DND-41 (cell line): ENCODE results near the gene CDK13.

Experiments used
- ATAC-seq: fragments of 200-7000 bp; cut with Tn5 transposase; 3 replicates; pipeline ENCODE4 v1.9.1; 2021; ENCODE audit warnings: low read depth; ENCODE audit not compliant: insufficient read depth
- DNase-seq: peaks from one replicate; pipeline ENCODE4 v3.0.0-alpha.2; 2020
- H2AFZ ChIP-seq: 2 replicates; pipeline ENCODE4 v1.6.0; 2012; ENCODE audit warnings: low read depth, low read length
- H3K27ac ChIP-seq: 2 replicates; pipeline ENCODE4 v1.5.1; 2012; ENCODE audit warnings: low read length, inconsistent platforms
- H3K27me3 ChIP-seq: fragments of 200-600 bp; sonication (generic); 2 replicates; pipeline ENCODE4 v1.6.0; 2012; ENCODE audit warnings: low read length, mild to moderate bottlenecking, inconsistent platforms; ENCODE audit not compliant: insufficient read depth, poor library complexity
- H3K36me3 ChIP-seq: 2 replicates; pipeline ENCODE4 v1.5.1; 2012; ENCODE audit warnings: low read length, inconsistent platforms; ENCODE audit not compliant: insufficient read depth
- H3K4me1 ChIP-seq: 2 replicates; pipeline ENCODE4 v1.5.1; 2012; ENCODE audit warnings: mild to moderate bottlenecking, low read length; ENCODE audit not compliant: insufficient read depth
- H3K4me2 ChIP-seq: 2 replicates; pipeline ENCODE4 v1.6.0; 2012; ENCODE audit warnings: mild to moderate bottlenecking, moderate library complexity, low read length, inconsistent platforms; ENCODE audit not compliant: insufficient read depth
- H3K4me3 ChIP-seq, 2 experiments: fragments of 200-600 bp in 1 of 2; shearing (Covaris generic) in 1 of 2; 2 replicates each; pipeline ENCODE4 v1.5.1; 2012 to 2016; ENCODE audit warnings: inconsistent platforms in 2 of 2, low read length in 2 of 2, mild to moderate bottlenecking in 2 of 2, low read depth in 1 of 2, moderate library complexity in 1 of 2
- H3K79me2 ChIP-seq: 2 replicates; pipeline ENCODE4 v1.6.0; 2012; ENCODE audit warnings: low read length, inconsistent platforms; ENCODE audit not compliant: insufficient read depth
- H3K9ac ChIP-seq: 2 replicates; pipeline ENCODE4 v1.6.0; 2012; ENCODE audit warnings: low read depth, mild to moderate bottlenecking, inconsistent platforms, low read length, moderate library complexity
- H3K9me3 ChIP-seq: 2 replicates; pipeline ENCODE4 v1.5.1; 2012; ENCODE audit warnings: low read length, moderate library complexity, mild to moderate bottlenecking, inconsistent platforms; ENCODE audit not compliant: insufficient read depth, severe bottlenecking
- H4K20me1 ChIP-seq: 2 replicates; pipeline ENCODE4 v1.6.0; 2012; ENCODE audit warnings: low read length; ENCODE audit not compliant: insufficient read depth
- CTCF ChIP-seq: IDR thresholded peaks from 2 replicates; pipeline ENCODE4 v1.5.1; 2012; ENCODE audit warnings: borderline replicate concordance, low read length, moderate library complexity, mild to moderate bottlenecking; ENCODE audit not compliant: poor library complexity, severe bottlenecking; ENCODE audit errors: extremely low read depth
- EZH2 ChIP-seq: IDR thresholded peaks from 3 replicates; pipeline ENCODE4 v1.6.1; 2012; ENCODE audit warnings: borderline replicate concordance, low read depth, mild to moderate bottlenecking, moderate library complexity, low read length, inconsistent platforms; ENCODE audit not compliant: severe bottlenecking

CDK13 gene

GRCh38 chr7:39967406-39968161 lies 17.5 kb downstream of the CDK13 start:
- Histone ChIP-seq H3K27ac (no peak overlapping the region), H3K36me3 (no peaks in the 10 kb centered on the region), H3K4me2 (no peak overlapping the region), H3K79me2 (peaks cover 82% of the 10 kb centered on the region), H4K20me1 (peaks cover 45% of the 10 kb centered on the region), H3K4me3 (no peak overlapping the region), H3K9me3 (no peaks in the 10 kb centered on the region), H3K9ac (no peak overlapping the region), H3K27me3 (no peaks in the 10 kb centered on the region), H3K4me1 (no peaks in the 10 kb centered on the region; the same call in 1 of the 2 replicates), H2AFZ (no peak overlapping the region)
- TF ChIP-seq CTCF (no peak), EZH2 (no peak)
- ATAC-seq (no peak), DNase-seq (no peak)

GRCh38 chr7:39969431-39969830 lies 19.4 kb downstream of the CDK13 start:
- Histone ChIP-seq H3K9me3 (no peaks in the 10 kb centered on the region), H3K36me3 (no peaks in the 10 kb centered on the region), H2AFZ (no peak overlapping the region), H3K79me2 (peaks cover 92% of the 10 kb centered on the region), H3K27ac (no peak overlapping the region), H3K27me3 (no peaks in the 10 kb centered on the region), H4K20me1 (peaks cover 52% of the 10 kb centered on the region), H3K4me2 (no peak overlapping the region), H3K9ac (no peak overlapping the region), H3K4me1 (no peaks in the 10 kb centered on the region; the same call in 1 of the 2 replicates), H3K4me3 (no peak overlapping the region)
- TF ChIP-seq CTCF (no peak), EZH2 (no peak)
- DNase-seq, result no peak
- ATAC-seq, result no peak

- no peaks in the 10 kb centered on the region; the same call in none of the 2 replicates for H3K4me1 ChIP-seq
- no peak overlapping the region for H3K27ac ChIP-seq
- H3K9me3 ChIP-seq, result no peaks in the 10 kb centered on the region
- peaks cover 59% of the 10 kb centered on the region for H4K20me1 ChIP-seq
- no peak overlapping the region for H3K9ac ChIP-seq
- no peak overlapping the region for H3K4me2 ChIP-seq
- H3K36me3 ChIP-seq, result no peaks in the 10 kb centered on the region
- TF ChIP-seq EZH2, result no peak
- TF ChIP-seq CTCF, result no peak
- H3K27me3 ChIP-seq, result no peaks in the 10 kb centered on the region
- DNase-seq (no peak), ATAC-seq (no peak)
- no peak overlapping the region for H2AFZ ChIP-seq
- peaks cover 99% of the 10 kb centered on the region for H3K79me2 ChIP-seq
- H3K4me3 ChIP-seq, result no peak overlapping the region
Observed at GRCh38 chr7:39971924-39972323, 21.9 kb downstream of the CDK13 start.
